DMS114 treated with DMSO at 0.1 percent for 48 hours (cell line): ENCODE measurements around the gene GTSE1.
"Not testable (repeated sequence)": the region's sequence is repeated elsewhere in the genome, so short reads cannot be mapped to it uniquely, and the experiment has no call there.

Experiments used
- DNase-seq: peaks from one replicate; lab custom pipeline; 2025; ENCODE audit not compliant: unreplicated experiment; lab: John Stamatoyannopoulos, UW

The GTSE1 gene

GRCh38 chr22:46296257-46297150 lies at the start of gene GTSE1:
TSS of gene GTSE1 (plus strand) at chr22:46296870. CDS start at chr22:46297401, 531 bp downstream.
- peak; percentile 93 for DNase-seq

GRCh38 chr22:46247443-46247975 lies 49.2 kb upstream of the GTSE1 start:
- DNase-seq, result no peak

- peak; percentile 55 for DNase-seq
These were observed 46.5 kb upstream of the GTSE1 start, which contains the start of gene CDPF1 for GRCh38 chr22:46250035-46250782. TSS of gene CDPF1 (minus strand) at chr22:46250293. CDS start at chr22:46248284, 2,009 bp downstream.

GRCh38 chr22:46250783-46251125 lies 45.9 kb upstream of the GTSE1 start:
- DNase-seq, result no peak

- no peak for DNase-seq
These were observed 45.4 kb upstream of the GTSE1 start for GRCh38 chr22:46251266-46251665.

- no peak for DNase-seq
These were observed 44.8 kb upstream of the GTSE1 start for GRCh38 chr22:46251816-46252380.

- DNase-seq, result no peak
These were observed 40.2 kb upstream of the GTSE1 start for GRCh38 chr22:46256358-46256958.

GRCh38 chr22:46259374-46259773 lies 37.3 kb upstream of the GTSE1 start:
- DNase-seq, result no peak

- DNase-seq, result no peak
These were observed 36.6 kb upstream of the GTSE1 start for GRCh38 chr22:46260038-46260437.

- no peak for DNase-seq
These were observed 34.0 kb upstream of the GTSE1 start for GRCh38 chr22:46262449-46263215.

- no peak for DNase-seq
These were observed 33.5 kb upstream of the GTSE1 start, which contains the start of gene PKDREJ for GRCh38 chr22:46263216-46263590. TSS of gene PKDREJ (minus strand) at chr22:46263343. CDS start at chr22:46263322, 21 bp downstream.

- DNase-seq, result not testable (repeated sequence)
These were observed 32.1 kb upstream of the GTSE1 start for GRCh38 chr22:46264520-46264919.

- not testable (repeated sequence) for DNase-seq
These were observed 31.0 kb upstream of the GTSE1 start for GRCh38 chr22:46265627-46266026.

- peak; percentile 61 for DNase-seq
These were observed 29.0 kb upstream of the GTSE1 start, which contains the start of gene TTC38 for GRCh38 chr22:46267431-46268279. TSS of gene TTC38 (plus strand) at chr22:46268008. CDS start at chr22:46268040, 32 bp downstream.

GRCh38 chr22:46269564-46269963 lies 27.1 kb upstream of the GTSE1 start:
- DNase-seq, result no peak

GRCh38 chr22:46272196-46272595 lies 24.5 kb upstream of the GTSE1 start:
- no peak for DNase-seq

GRCh38 chr22:46272762-46273431 lies 23.8 kb upstream of the GTSE1 start:
- no peak for DNase-seq

GRCh38 chr22:46273432-46274148 lies 23.1 kb upstream of the GTSE1 start:
- no peak for DNase-seq
